Uterus (tissue), 2 donors: ENCODE measurements around the gene ZBTB17.

ENCODE experiments used
- CTCF ChIP-seq, 4 experiments: fragments of 200-600 bp in 2 of 4; fragments of 450-650 bp in 2 of 4; sonication (generic) in 2 of 4; IDR thresholded peaks; one replicate each; pipeline ENCODE4 v1.5.1; 2016 to 2019; ENCODE audit warnings: antibody characterized with exemption in 4 of 4, mild to moderate bottlenecking in 2 of 4, moderate library complexity in 1 of 4
- POLR2A ChIP-seq, 2 donors: fragments of 450-650 bp; IDR thresholded peaks; one replicate each; pipeline ENCODE4 v1.6.1; 2016; ENCODE audit warnings: antibody characterized with exemption in 2 of 2, mild to moderate bottlenecking in 1 of 2, moderate library complexity in 1 of 2

GRCh38 chr1:16017076-16017460 lies 41.2 kb upstream of the ZBTB17 start:
- no peak for TF ChIP-seq CTCF (IDR thresholded peaks at IDR 0.05)
- TF ChIP-seq POLR2A (IDR thresholded peaks at IDR 0.05) = no peak
